Islet of Langerhans (tissue), 1 donor: ENCODE data around the gene CEP135.

Experiments
- FAIRE-seq: peaks from one replicate; lab custom pipeline; 2011; peaks lifted over from hg19 to GRCh38; lab: Jason Lieb, UNC

The CEP135 gene

DNA sequence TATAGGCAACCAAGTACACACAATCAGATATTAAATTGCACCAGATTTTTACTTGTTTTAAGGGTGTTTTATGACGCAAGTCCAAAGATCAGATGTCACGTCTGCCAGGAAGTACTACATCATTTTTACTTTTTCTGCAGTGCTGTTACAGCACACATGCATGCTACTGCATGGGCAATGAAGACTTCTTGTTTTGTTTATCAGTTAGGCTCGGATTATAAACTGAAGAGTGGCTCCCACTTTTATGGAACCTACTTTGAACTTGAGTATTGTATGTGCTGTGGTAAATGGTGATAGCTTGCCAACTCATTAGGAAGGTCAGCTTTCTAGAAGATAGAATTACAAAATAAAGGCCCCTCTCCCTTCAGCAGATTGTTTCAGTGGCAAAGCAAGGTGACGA is 131.6 kb downstream of the CEP135 start:
- no peak for FAIRE-seq

DNA sequence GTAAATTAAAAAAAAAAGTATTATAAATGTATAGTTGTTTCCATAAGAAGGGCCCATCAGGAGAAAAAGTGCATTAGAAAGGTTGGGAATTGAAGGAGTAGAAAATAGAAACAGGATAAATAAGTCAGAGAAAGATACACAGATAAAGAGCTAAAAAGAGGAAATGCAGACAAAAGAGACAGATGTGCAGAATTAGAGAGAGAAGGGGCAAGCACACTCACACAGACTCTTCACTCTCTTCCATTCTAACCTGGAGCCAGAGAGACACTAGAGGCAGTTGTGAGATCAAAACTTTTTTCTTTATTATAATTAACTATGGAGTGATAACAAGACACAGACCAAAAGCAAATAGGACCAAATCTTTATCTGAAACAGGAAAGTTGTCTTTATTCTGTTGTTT is 134.1 kb downstream of the CEP135 start:
- FAIRE-seq: no peak
